ENCODE measurements around the gene ARHGEF16. TPM values are rescaled to one million over a fixed set of nuclear protein-coding genes. Genes with fewer than 3 reads are reported as not detected.

The ARHGEF16 gene
- total RNA-seq, 1 experiment from 2014 or later = 17.2 TPM

GRCh38 chr1:3441410-3441847 lies 13.0 kb upstream of the ARHGEF16 start:
- DNase-seq (ENCODE audit: low spot score) (no peak), ATAC-seq (no peak)
- H3K36me3 Mint-ChIP-seq = no peaks in the 10 kb centered on the region
- H3K27me3 Mint-ChIP-seq (ENCODE audit: low read depth) = no peaks in the 10 kb centered on the region
- TF ChIP-seq, protein P1, sequence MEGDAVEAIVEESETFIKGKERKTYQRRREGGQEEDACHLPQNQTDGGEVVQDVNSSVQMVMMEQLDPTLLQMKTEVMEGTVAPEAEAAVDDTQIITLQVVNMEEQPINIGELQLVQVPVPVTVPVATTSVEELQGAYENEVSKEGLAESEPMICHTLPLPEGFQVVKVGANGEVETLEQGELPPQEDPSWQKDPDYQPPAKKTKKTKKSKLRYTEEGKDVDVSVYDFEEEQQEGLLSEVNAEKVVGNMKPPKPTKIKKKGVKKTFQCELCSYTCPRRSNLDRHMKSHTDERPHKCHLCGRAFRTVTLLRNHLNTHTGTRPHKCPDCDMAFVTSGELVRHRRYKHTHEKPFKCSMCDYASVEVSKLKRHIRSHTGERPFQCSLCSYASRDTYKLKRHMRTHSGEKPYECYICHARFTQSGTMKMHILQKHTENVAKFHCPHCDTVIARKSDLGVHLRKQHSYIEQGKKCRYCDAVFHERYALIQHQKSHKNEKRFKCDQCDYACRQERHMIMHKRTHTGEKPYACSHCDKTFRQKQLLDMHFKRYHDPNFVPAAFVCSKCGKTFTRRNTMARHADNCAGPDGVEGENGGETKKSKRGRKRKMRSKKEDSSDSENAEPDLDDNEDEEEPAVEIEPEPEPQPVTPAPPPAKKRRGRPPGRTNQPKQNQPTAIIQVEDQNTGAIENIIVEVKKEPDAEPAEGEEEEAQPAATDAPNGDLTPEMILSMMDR (IDR thresholded peaks at IDR 0.05) = no peak
- no peak for TF ChIP-seq ERG (CRISPR knock-in tag; IDR thresholded peaks at IDR 0.05)
- TF ChIP-seq OVOL2 (CRISPR knock-in tag; IDR thresholded peaks at IDR 0.05; ENCODE audit: borderline replicate concordance) = no peak
- no peak for TF ChIP-seq TCF7 (CRISPR knock-in tag; IDR thresholded peaks at IDR 0.05; ENCODE audit: low read depth)
- no peak for TF ChIP-seq USF2 (CRISPR knock-in tag; IDR thresholded peaks at IDR 0.05)
- no peak for TF ChIP-seq MYBL2 (CRISPR knock-in tag; IDR thresholded peaks at IDR 0.05)
- TF ChIP-seq EMX1 (CRISPR knock-in tag; IDR thresholded peaks at IDR 0.05) = no peak
- H3K9me3 Mint-ChIP-seq = no peaks in the 10 kb centered on the region
- H3K4me1 Mint-ChIP-seq = no peaks in the 10 kb centered on the region
- POLR2A ChIA-PET = no interaction called here
- no peak overlapping the region for H3K4me3 Mint-ChIP-seq
- H3K27ac Mint-ChIP-seq = peak overlapping the region; percentile 53; the same call in 1 of the 2 replicates
- CTCF ChIA-PET = interaction anchor here (1.0 to 5.3 kb wide), 8 partner anchors 9 to 77 kb away, joined by 3 to 24 read pairs (median 4); no protein-coding TSS in a partner anchor

GRCh38 chr1:3441880-3442279 lies 12.6 kb upstream of the ARHGEF16 start:
- H3K4me1 Mint-ChIP-seq = no peaks in the 10 kb centered on the region
- H3K27ac Mint-ChIP-seq = no peak overlapping the region
- CTCF ChIA-PET = interaction anchor here (0.6 to 5.3 kb wide), 9 partner anchors 10 to 85 kb away, joined by 3 to 24 read pairs (median 4); no protein-coding TSS in a partner anchor

More at GRCh38 chr1:3441880-3442279, 12.6 kb upstream of the ARHGEF16 start:
- H3K27me3 Mint-ChIP-seq (ENCODE audit: low read depth) = no peaks in the 10 kb centered on the region
- ATAC-seq (no peak), DNase-seq (ENCODE audit: low spot score) (no peak)
- H3K9me3 Mint-ChIP-seq = no peaks in the 10 kb centered on the region
- POLR2A ChIA-PET = no interaction called here
- no peak overlapping the region for H3K4me3 Mint-ChIP-seq
- H3K36me3 Mint-ChIP-seq = no peaks in the 10 kb centered on the region
- TF ChIP-seq CDX4 (CRISPR knock-in tag; IDR thresholded peaks at IDR 0.05; ENCODE audit: borderline replicate concordance) (no peak), MLX (CRISPR knock-in tag; IDR thresholded peaks at IDR 0.05) (no peak), MAX (CRISPR knock-in tag; IDR thresholded peaks at IDR 0.05) (no peak), ZBTB43 (CRISPR knock-in tag; IDR thresholded peaks at IDR 0.05) (no peak)
- TF ChIP-seq, protein P1 (IDR thresholded peaks at IDR 0.05) = no peak

Data from WTC11 (cell line).